B cell (primary cell): ENCODE results near the gene SMIM28. TPM values are rescaled to one million over a fixed set of nuclear protein-coding genes. Genes with fewer than 3 reads are reported as not detected.

Source experiments
- ATAC-seq: fragments of 200-7000 bp; cut with Tn5 transposase; one replicate; pipeline ENCODE4 v1.10.0; 2021; ENCODE audit warnings: low read depth, mild to moderate bottlenecking, moderate number of reproducible peaks, moderate library complexity
- CTCF ChIA-PET: fragments of 350-600 bp; sonication (Branson Sonifier 250); formaldehyde crosslinking; loops from one replicate; lab custom pipeline; 2021; ENCODE audit warnings: antibody characterized with exemption, inconsistent platforms; lab: Charles Lee
- POLR2A ChIA-PET: fragments of 350-600 bp; sonication (Branson Sonifier 250); formaldehyde crosslinking; loops from one replicate; lab custom pipeline; 2021; ENCODE audit warnings: antibody characterized with exemption; lab: Charles Lee
- DNase-seq: peaks from one replicate; pipeline ENCODE4 v3.0.0; 2013
- H2AFZ ChIP-seq: 2 replicates; pipeline ENCODE4 v1.6.1; 2012; ENCODE audit warnings: mild to moderate bottlenecking, low read depth, low read length; ENCODE audit not compliant: insufficient read depth, poor library complexity, severe bottlenecking
- H3K27ac ChIP-seq, 2 donors: 1 replicate in 1 of 2; 2 replicates in 1 of 2; pipeline ENCODE4 v1.5.1; 2012 to 2013; ENCODE audit warnings: low read length in 2 of 2, mild to moderate bottlenecking in 2 of 2, moderate library complexity in 1 of 2
- H3K27me3 ChIP-seq, 4 experiments: fragments of 200-600 bp in 1 of 4; sonication (generic) in 1 of 4; replicated peaks in 1 of 4; 1 replicate in 2 of 4; 2 replicates in 2 of 4; pipeline versions ENCODE4 v1.6.1 to v1.7.0; 2013 to 2016; ENCODE audit warnings: low read length in 3 of 4, mild to moderate bottlenecking in 2 of 4, mixed read lengths in 1 of 4, moderate library complexity in 1 of 4; ENCODE audit not compliant: insufficient read depth in 4 of 4, control insufficient read depth in 3 of 4; ENCODE audit errors: control extremely low read depth in 1 of 4
- H3K36me3 ChIP-seq, 2 experiments: replicated peaks in 1 of 2; 1 replicate in 1 of 2; 2 replicates in 1 of 2; pipeline versions ENCODE4 v1.6.1 to v1.7.1; 2013; ENCODE audit warnings: low read length in 1 of 2; ENCODE audit not compliant: insufficient read depth in 2 of 2, control insufficient read depth in 1 of 2; ENCODE audit errors: control extremely low read depth in 1 of 2, extremely low read depth in 1 of 2
- H3K4me1 ChIP-seq, 2 donors: fragments of 200-600 bp in 1 of 2; sonication (generic) in 1 of 2; 1 replicate in 1 of 2; 2 replicates in 1 of 2; pipeline versions ENCODE4 v1.5.1 to v1.6.1; 2013 to 2017; ENCODE audit warnings: low read length in 2 of 2; ENCODE audit not compliant: control insufficient read depth in 2 of 2, insufficient read depth in 2 of 2
- H3K4me2 ChIP-seq: replicated peaks from 2 replicates; pipeline ENCODE3; 2012; ENCODE audit warnings: mild to moderate bottlenecking, low read depth, low read length; ENCODE audit not compliant: poor library complexity, severe bottlenecking
- H3K4me3 ChIP-seq, 5 experiments: fragments of 200-600 bp in 1 of 5; sonication (generic) in 1 of 5; 1 replicate in 3 of 5; 2 replicates in 2 of 5; pipeline versions ENCODE4 v1.5.1 to v1.7.0; 2011 to 2016; ENCODE audit warnings: low read length in 4 of 5, mild to moderate bottlenecking in 4 of 5, low read depth in 2 of 5, control low read depth in 1 of 5, moderate library complexity in 1 of 5; ENCODE audit not compliant: insufficient read depth in 1 of 5; ENCODE audit errors: control extremely low read depth in 1 of 5, extremely low read depth in 1 of 5
- H3K79me2 ChIP-seq: fragments of 200-600 bp; sonication (generic); one replicate; pipeline ENCODE4 v1.6.0; 2016; ENCODE audit warnings: low read length; ENCODE audit not compliant: control insufficient read depth, insufficient read depth
- H3K9ac ChIP-seq: fragments of 200-600 bp; sonication (generic); 2 replicates; pipeline ENCODE4 v1.6.1; 2017; ENCODE audit warnings: mild to moderate bottlenecking, low read length, moderate library complexity
- H3K9me3 ChIP-seq, 3 donors: one replicate each; pipeline versions ENCODE4 v1.6.1 to v1.7.1; 2013; ENCODE audit warnings: low read length in 2 of 3; ENCODE audit not compliant: control insufficient read depth in 2 of 3, insufficient read depth in 1 of 3; ENCODE audit errors: control extremely low read depth in 1 of 3
- H4K20me1 ChIP-seq: 2 replicates; pipeline ENCODE4 v1.6.0; 2012; ENCODE audit warnings: mild to moderate bottlenecking, low read length; ENCODE audit not compliant: insufficient read depth, control insufficient read depth, poor library complexity, severe bottlenecking
- H3K27ac Mint-ChIP-seq: one replicate; pipeline ENCODE4 v1.8.0; 2021; ENCODE audit warnings: mixed read lengths
- H3K27me3 Mint-ChIP-seq: one replicate; pipeline ENCODE4 v1.8.0; 2021; ENCODE audit warnings: mixed read lengths
- H3K4me1 Mint-ChIP-seq: one replicate; pipeline ENCODE4 v1.8.0; 2021; ENCODE audit warnings: mixed read lengths
- H3K4me3 Mint-ChIP-seq: one replicate; pipeline ENCODE4 v1.8.0; 2021; ENCODE audit warnings: mixed read lengths
- H3K9me3 Mint-ChIP-seq: one replicate; pipeline ENCODE4 v1.8.0; 2022; ENCODE audit warnings: mixed read lengths; ENCODE audit not compliant: insufficient read depth
- EZH2 ChIP-seq: IDR thresholded peaks from 2 replicates; pipeline ENCODE4 v1.6.1; 2012; ENCODE audit warnings: borderline replicate concordance, low read depth, mild to moderate bottlenecking, moderate library complexity, low read length; ENCODE audit not compliant: insufficient read depth, poor library complexity, severe bottlenecking
- WGBS: methylation state at CpG from one replicate; pipeline ENCODE4 v1.1.5; 2013; ENCODE audit warnings: missing lambda C conversion rate; ENCODE audit not compliant: insufficient coverage; 5-methylcytosine and 5-hydroxymethylcytosine counted together
- intact Hi-C: fragments of 100-400 bp; cut with micrococcal nuclease; formaldehyde crosslinking; loops from one replicate; pipeline ENCODE4 v1.10.0; 2022
- polyA plus RNA-seq: library from polyadenylated mRNA; depleted of rRNA; stranded (reverse); fragments of >200 nt; gene quantifications from 2 replicates; pipeline ENCODE4 v1.2.3, GENCODE V29; 2012
- total RNA-seq, 2 donors: library from RNA; stranded (reverse); fragments of 120-200 nt in 1 of 2; gene quantifications; 1 replicate in 1 of 2; 2 replicates in 1 of 2; pipeline versions ENCODE4 v1.2.3 to v1.2.4, GENCODE V29; 2013 to 2022
- TF ChIP-seq, protein P1 (sequence below): fragments of 200-600 bp; IDR thresholded peaks from one replicate; pipeline ENCODE4 v1.8.0; 2022; ENCODE audit warnings: antibody characterized with exemption, mild to moderate bottlenecking

Gene SMIM28
- total and polyA plus RNA-seq, 2 donors (not counting 1 experiment from before 2014, with no cell fraction given), result not detected

GRCh38 chr6:138382498-138383265 lies 5.0 kb downstream of the SMIM28 start:
- Histone ChIP-seq H3K4me2 (no peak overlapping the region), H3K9ac (no peak overlapping the region), H3K27ac (no peak overlapping the region), H3K27me3 (no peaks in the 10 kb centered on the region), H3K36me3 (no peaks in the 10 kb centered on the region), H3K4me3 (no peak overlapping the region), H3K9me3 (no peaks in the 10 kb centered on the region), H3K79me2 (no peaks in the 10 kb centered on the region), H4K20me1 (no peaks in the 10 kb centered on the region), H2AFZ (no peak overlapping the region), H3K4me1 (no peaks in the 10 kb centered on the region)
- Mint-ChIP-seq H3K27ac (no peak overlapping the region), H3K4me3 (no peak overlapping the region), H3K9me3 (no peaks in the 10 kb centered on the region), H3K27me3 (peaks cover 2% of the 10 kb centered on the region), H3K4me1 (no peaks in the 10 kb centered on the region)
- POLR2A ChIA-PET, result no interaction called here
- CTCF ChIA-PET, result no interaction called here
- intact Hi-C loops, result no loop called here
- DNase-seq (no peak), ATAC-seq (no peak)
- WGBS, result 100% methylated on average over 4 of the region's 8 CpGs
- TF ChIP-seq, protein P1, sequence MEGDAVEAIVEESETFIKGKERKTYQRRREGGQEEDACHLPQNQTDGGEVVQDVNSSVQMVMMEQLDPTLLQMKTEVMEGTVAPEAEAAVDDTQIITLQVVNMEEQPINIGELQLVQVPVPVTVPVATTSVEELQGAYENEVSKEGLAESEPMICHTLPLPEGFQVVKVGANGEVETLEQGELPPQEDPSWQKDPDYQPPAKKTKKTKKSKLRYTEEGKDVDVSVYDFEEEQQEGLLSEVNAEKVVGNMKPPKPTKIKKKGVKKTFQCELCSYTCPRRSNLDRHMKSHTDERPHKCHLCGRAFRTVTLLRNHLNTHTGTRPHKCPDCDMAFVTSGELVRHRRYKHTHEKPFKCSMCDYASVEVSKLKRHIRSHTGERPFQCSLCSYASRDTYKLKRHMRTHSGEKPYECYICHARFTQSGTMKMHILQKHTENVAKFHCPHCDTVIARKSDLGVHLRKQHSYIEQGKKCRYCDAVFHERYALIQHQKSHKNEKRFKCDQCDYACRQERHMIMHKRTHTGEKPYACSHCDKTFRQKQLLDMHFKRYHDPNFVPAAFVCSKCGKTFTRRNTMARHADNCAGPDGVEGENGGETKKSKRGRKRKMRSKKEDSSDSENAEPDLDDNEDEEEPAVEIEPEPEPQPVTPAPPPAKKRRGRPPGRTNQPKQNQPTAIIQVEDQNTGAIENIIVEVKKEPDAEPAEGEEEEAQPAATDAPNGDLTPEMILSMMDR, result no peak
- TF ChIP-seq EZH2, result no peak

DNA sequence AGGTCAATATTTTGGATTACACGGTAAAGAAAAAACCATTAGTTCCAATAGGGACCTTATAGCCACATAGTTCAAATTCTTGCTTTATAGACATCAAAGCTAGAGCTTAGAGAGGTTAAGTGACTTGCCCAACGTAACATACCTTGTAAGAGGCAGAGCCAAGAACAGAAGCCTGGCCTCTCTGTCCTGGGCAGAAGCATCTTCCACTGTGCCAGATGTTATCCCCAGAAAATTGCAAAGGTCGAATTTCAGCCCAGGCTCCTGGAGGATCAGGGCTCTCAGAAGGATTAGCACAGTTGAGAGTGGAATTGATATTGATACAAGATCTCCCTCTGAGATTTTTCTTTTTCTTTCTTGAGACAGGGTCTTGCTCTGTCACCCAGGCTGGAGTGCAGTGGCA lies 6.1 kb downstream of the SMIM28 start:
- POLR2A ChIA-PET, result no interaction called here
- Mint-ChIP-seq H3K9me3 (no peaks in the 10 kb centered on the region), H3K4me1 (no peaks in the 10 kb centered on the region), H3K27ac (no peak overlapping the region), H3K27me3 (peaks cover 3% of the 10 kb centered on the region), H3K4me3 (no peak overlapping the region)
- no peak overlapping the region for H3K4me2 ChIP-seq
- H3K27me3 ChIP-seq, result no peaks in the 10 kb centered on the region
- H3K79me2 ChIP-seq, result no peaks in the 10 kb centered on the region
- CTCF ChIA-PET, result no interaction called here
- no peaks in the 10 kb centered on the region for H3K4me1 ChIP-seq
- H3K4me3 ChIP-seq, result no peak overlapping the region
- 80% methylated on average over 2 of the region's 3 CpGs for WGBS
- no peak overlapping the region for H2AFZ ChIP-seq
- no peaks in the 10 kb centered on the region for H4K20me1 ChIP-seq
- no peak for TF ChIP-seq EZH2
- TF ChIP-seq, protein P1, result no peak
- no peaks in the 10 kb centered on the region for H3K36me3 ChIP-seq
- no peak overlapping the region for H3K27ac ChIP-seq
- H3K9ac ChIP-seq, result no peak overlapping the region
- no peak for ATAC-seq
- intact Hi-C loops, result no loop called here
- DNase-seq, result no peak
- no peaks in the 10 kb centered on the region for H3K9me3 ChIP-seq
